Stimulated activated CD8-positive, alpha-beta memory T cell treated with anti-CD3 and anti-CD28 coated beads, Interleukin-7, amount 100 ng/mL, for 1 hour (primary cell): ENCODE data around the gene PTPRE.

Source experiments
- DNase-seq, 2 donors: peaks; one replicate each; pipeline ENCODE4 v3.0.0-alpha.2; 2020; ENCODE audit warnings: low read depth in 2 of 2

Gene PTPRE

DNA sequence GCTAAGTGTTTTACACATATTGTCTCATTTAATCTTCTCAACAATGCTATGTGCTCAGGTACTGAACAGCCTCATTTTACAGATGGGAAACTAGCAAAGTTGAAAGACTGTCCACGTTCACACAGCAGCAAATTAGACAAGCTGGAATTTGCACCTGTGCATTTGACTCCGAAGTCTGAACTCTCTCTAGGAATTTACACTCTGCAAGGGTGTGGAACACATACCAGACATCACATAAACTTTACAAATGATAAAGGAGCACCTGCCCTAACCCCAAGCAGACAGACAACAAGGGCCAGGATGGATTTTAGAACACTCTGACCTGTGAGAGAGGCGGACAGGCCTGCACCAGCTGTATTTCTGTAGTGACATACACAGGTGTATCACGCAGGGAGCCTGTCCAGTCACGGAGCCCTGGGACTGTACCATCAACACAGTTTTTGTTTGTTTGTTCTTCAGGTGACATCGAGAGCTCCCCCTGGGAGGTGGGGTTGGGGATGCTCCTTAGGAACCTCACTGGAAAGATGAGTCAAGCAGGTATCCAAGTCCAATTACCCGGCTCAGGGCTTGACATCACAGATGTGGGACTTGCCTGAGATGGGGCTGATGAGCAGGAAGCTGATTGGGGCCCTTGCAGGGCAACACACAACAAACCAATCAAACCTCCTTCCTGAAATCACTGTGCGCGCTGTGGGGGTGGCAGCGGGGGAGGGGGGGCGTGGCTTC is 188.3 kb downstream of the PTPRE start:
- no peak for DNase-seq

DNA sequence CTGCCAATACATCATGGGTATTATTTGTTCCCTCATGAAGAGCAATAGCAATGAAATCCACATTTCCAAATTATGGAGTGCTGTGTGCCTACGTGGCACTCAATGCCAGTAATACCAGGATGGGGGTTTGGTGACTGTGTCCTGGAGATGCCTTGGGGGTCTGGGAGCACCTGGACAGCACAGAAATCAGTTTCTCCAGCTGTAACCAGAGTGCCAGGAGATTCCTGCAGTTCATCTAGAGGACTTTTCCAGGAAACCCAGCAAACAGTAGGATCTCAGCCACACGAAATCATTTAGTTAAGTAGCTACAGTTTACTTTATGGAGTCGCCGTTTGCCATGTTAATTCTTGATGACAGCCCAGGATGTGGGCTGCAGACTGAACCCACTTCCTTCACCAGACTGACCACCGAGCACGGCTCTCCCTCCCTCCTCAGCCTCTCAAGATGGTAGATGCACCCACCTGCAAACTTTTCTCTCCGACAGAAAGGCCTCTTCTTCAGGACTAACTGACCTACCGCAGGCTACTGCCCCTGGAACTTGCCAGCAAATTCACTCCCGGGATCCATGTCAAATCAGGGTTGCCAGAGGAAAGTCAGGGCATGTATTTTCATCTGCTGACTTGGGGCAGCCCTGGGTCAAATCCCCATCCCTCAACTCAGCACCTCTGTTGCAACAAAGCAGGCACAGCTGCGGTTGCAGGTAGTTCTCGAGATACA is 189.0 kb downstream of the PTPRE start:
- DNase-seq = no peak

DNA sequence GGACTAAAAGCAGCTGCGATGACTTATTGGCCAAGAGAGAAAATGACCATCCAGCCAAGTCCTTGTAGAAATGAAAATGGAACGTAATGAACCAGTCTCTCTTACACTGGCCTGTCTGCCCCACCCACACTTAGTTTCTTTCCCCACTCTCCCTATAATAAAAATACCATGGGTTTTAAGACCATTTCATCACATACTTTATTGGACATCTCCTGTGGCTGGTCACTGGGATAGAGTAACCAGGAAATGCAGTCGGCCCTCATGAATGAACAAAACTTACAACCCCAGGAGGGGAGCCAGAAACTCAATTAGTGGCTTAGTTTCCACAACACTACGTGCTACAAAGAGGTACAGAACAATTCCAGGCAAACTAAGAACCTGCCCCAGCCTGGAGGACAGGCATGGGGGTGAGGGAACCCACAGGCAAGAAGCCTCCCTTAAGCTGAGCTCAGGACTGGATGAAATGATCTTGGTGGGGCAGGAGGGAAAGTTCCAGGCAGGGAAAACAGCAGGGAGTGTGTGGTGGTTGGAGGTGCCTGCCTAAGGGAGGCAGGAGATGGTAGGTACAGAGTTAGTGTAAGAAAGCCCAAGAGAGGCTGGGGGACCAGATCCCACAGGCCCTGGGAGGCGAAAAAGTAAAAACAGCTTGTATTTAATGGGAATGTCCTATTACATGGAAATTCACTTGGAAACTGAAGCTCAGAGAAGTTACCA is 189.7 kb downstream of the PTPRE start:
- DNase-seq = no peak

DNA sequence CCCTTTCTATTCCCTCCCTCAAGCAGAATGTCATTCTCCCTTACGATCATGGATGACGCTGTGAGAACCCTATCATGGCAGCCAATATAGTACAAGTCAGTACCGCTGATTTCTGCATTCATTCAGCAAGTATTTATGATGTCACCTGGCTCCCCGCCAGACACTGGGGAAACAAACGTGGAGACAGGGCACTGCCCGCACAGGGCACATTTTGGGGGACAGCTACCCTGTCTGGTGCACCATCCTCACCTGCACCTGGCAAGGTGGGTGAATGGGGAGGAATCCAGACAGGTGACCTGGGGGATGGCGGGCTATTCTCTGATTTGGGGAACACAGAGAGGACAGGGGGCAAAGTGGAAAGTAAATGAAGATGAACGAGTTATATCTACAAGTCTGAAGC is 190.9 kb downstream of the PTPRE start:
- DNase-seq = no peak

DNA sequence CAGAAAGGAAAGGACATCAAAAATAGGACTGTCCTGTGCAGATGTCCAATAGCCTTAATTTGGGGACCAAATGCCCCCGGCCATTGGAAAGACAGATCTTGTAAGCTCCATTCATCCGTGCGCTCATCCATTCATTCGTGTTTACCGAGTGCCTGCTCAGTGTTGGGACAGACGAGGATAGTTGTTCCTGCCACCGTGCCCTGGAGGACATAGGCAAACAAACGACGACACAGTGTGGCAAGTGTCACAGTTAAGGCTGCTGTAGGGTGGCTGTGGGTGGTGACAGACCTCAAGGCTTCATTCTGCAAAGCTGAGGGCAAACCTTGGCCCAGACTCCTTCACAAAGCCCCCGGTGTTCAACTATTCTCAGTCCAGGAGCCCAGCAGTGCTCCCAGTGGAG is 191.7 kb downstream of the PTPRE start:
- DNase-seq = no peak

DNA sequence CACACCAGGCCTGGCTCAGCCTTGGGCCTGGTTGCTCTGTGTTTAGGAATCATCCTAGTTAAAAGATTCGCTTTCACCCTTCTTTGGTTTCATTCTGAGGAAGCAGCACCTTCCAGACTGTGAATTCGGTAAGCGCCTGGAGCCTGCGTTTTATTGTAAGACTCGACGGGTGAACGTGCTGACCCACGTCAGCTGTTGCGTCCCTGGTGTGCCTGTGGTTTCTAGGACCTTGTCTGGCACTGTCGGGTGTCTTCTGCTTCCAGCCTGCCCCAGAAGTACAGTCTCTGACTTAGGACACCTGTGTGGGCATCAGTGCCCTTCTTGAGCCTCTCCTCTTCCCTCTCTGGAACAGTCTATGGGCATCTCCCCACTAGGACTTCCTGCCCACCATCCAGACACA is 193.0 kb downstream of the PTPRE start:
- no peak for DNase-seq

DNA sequence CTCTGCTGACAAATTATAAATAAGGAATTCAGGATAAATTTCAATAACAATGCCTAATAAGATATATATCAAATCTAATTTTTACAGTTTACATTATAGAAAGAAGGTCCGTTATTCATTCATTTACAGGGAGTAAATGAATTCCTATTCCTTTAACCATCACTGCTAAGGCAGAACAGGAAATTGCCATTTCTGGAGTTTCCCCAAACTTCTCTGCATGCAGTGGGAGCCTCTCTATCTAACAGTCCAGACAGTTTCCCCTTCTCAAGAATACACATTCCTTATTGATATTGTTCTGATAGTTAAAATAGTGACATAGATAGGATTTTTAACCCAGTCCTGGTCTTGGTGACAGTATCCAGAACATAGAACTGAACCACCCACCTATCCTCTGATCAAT is 195.0 kb downstream of the PTPRE start:
- no peak for DNase-seq

DNA sequence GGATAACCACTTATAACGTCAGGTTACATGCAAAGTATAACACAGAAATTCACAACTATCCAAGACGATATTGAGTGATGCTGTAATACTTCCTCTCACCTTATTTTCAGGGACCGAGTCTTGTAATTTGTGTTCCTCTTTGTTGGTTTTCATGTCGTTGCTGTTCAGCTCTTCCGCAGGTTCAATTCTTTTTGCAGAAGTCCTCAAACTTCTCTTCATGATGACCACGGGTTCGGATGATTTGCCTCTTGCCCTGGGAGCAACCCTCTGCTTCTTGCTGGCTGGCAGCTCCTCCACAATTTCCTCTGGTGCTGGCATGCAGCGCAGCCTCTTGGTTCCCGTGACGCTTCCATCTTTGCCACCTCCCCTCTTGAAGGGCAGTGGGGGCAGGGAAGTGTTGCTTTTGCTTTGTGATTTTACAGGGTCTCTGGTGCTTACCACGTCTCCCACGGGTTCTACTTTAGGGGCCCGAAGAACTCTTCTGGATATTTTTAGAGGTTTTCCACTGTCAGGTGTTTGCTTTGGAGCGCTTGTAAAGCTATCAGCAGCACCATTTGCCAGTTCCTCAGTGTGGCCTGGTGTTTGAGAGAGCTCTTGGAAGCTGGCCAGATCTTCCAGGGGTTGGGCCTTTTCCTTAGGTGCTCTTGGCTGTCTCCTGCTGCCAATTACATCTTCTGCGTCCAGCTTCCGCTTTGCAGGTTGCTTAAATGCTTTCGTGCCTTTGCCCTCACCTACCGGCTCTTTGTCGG is 195.8 kb downstream of the PTPRE start:
- DNase-seq = no peak

DNA sequence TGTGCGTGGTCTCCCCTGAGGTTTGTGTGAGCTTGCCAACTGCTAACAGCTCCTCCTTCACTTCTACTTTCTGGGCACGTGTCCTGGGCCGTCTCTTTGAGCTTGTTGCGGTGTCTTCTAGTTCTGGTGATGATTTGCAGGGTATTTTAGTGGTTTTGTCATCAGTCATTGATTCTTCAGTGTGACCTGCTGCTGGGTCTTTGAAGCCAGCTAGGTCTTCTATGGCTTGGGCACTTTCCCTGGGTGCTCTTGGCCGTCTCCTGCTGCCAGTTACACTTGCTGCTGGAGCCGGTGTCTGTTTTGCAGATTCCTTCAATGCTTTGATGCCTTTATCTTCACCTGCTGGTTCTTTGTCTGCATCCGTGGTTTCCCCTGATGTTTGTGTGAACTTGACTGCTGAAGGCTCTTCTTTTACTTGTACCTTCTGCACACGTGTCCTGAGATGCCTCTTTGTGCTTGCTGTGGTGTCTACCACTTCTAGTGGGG is 196.4 kb downstream of the PTPRE start:
- DNase-seq = no peak

DNA sequence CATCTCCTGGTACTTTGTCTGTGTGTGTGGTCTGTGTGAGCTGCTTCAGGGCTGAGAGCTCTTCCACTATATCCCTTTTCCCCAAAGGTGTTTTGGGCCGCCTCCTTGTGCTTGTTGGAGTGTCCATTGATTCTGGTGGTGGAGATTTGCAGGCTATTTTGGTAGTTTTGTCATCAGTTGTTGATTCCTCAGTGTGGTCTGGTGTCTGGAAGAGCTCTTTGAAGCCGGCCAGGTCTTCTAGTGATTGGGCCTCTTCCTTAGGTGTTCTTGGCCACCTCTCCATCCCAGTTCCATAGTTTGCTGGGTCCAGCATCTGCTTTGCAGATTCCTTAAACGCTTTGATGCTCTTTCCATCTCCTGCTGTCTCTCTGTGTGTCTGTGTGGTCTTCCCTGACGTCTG is 198.5 kb downstream of the PTPRE start:
- no peak for DNase-seq

DNA sequence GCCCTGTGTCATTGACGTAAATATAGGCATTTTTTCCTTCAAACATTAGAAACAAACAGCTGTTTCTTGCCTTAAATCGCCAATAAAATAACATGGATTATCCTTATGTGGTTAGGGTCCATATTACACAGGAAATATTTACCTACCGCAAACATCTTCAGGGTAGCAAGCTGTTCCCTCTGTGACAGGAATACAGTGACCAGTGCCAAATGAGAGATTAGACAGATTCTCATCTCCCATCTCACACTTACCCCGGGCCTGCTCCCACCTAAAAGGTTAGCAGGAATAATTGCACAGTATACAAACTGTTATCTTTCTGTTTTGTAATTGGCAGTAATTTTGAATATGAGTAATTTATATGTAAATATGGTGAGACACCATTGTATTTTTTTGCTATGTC is 202.8 kb downstream of the PTPRE start:
- DNase-seq = no peak

DNA sequence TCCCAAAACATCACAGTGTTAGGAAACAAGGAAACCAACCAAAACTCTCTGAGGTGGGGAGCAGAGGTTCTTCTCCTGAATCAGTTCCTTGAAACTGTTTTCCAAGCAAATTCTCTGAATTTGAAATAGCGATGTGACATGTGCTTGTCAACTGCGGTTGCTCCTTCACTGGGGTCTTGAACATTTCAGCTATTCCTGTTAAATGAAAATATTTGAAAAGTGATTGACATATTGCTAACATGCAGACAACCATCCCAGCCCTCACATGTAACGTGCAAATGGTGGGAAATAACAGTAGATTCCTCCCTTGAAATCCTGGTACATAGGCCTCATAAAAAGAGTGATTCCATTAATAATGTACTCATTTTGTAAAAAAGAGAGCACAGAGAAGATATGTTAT is 203.4 kb downstream of the PTPRE start:
- DNase-seq = no peak

DNA sequence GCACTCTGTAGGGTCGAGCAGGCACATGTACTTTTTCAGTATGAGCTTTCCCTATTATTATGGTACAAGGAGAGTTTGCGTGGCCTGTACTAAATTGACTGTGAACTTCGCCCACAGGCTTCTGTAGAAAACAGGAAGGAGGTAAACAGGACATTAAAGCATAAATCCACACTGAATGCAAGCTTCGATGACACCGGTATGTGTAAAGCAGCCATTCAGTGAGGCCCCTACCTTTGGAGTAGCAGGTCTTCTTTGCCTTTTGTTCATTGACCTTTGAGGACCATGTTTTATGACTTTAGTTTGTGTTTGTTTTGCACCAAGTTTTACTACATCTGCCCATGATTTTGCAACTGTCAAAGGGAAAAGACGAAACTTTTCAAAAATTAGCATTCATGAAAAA is 204.8 kb downstream of the PTPRE start:
- DNase-seq = no peak

DNA sequence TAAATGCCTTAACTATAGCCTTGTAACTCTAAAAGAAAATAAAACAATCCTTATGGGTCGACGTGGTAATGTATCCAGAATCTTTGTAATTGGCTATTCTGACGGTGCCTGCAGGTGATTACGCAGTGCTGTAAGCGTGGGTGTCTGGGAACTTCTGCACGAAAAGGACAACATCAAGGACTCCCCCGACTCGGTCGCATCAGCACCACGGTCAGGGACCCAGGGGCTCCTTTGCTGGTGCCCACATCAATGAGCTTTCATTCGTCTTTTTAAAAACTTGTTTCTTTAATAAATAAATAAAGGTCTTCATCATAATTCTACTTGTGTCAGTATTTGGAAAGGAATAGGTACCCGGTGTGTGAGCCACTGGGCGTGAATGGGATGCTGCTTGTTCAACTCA is 206.1 kb downstream of the PTPRE start:
- no peak for DNase-seq

DNA sequence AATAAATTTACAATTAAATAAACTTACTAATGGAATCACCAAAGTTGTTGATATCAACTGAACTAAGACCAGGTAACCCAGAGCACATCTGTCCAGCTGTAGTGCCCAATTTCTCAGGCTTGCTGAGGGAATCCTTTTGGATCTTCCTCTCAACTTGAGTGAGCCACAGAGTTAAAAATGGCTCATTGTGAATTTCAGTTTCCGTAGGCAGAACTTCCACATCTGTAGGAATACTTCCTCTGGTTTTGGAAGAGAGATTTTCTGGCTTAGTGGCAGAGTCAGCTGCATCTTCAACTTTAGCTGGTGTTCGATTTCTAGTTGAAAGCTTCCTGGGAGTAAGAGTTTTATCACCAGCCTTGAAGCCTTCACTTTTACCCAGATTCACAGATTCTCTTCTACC is 208.0 kb downstream of the PTPRE start:
- no peak for DNase-seq

DNA sequence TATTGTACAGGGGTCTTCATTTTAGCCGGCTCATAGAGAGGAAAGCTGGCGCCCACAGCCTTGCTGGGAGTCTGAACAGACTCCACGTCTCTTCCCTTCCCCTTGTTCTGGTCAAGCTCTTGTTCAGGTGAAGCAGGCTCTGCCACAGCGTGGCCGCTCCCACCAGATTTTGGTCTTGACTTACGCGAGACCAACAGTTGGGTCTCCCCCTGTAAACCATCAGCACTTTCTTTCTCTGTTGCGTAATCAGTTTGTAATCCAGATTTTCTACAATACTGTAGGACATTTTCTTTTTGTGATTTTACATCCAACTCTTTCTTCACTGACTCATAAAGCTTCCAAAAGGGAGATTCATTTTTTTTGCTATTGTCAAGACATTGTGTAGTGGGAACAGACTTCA is 208.5 kb downstream of the PTPRE start:
- no peak for DNase-seq

DNA sequence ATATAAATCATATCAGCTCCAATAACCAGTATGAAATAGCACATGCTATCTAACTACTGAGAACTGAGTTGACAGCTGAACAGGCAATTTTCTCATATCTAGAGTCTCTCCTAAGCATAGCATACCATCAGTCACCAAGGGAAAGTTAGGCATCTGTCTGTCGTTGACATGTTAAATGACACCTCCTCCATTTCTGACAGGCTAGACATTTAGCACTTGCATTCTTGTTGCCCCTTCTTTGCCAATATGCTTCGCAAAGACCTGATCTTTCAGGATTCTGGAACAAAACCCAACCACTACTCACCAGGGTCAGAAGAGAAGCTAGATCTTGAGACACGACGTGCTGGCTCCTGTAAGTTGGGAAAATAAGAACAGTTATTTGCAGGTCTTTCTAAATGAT is 209.3 kb downstream of the PTPRE start:
- no peak for DNase-seq

DNA sequence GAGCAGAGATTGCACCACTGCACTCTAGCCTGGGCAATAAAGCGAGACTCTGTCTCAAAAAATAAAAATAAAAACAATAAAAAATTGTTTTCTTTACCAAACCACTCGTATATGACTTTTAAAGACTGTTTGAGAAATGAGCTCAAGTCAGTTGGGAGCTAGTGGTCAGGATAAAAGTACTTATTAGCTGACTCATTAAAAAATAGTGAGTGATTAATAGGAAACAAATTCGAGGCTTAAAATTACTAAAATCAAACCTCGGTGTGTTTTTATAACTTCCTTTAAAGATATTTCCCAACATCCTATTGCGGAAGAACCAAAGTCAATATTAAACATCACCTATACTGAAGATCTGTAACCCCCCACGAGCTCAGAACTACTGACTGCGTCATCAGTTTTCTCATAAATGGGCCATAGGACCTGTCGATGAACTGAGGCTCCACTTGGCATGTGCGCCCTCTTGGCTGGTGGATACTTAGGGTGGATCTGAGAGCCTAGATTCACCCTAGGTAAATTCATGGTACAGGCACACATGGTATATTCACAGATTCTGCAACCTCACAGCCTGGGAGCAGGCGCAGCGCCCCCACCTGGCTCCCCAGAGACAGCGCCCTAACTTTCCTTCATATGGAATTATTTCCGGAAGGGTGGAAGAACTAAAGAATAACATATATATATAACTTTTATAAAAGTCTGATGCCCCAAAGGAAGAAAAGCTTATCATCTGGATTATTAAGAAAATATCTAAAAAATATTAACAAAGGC is 210.1 kb downstream of the PTPRE start:
- DNase-seq = no peak

DNA sequence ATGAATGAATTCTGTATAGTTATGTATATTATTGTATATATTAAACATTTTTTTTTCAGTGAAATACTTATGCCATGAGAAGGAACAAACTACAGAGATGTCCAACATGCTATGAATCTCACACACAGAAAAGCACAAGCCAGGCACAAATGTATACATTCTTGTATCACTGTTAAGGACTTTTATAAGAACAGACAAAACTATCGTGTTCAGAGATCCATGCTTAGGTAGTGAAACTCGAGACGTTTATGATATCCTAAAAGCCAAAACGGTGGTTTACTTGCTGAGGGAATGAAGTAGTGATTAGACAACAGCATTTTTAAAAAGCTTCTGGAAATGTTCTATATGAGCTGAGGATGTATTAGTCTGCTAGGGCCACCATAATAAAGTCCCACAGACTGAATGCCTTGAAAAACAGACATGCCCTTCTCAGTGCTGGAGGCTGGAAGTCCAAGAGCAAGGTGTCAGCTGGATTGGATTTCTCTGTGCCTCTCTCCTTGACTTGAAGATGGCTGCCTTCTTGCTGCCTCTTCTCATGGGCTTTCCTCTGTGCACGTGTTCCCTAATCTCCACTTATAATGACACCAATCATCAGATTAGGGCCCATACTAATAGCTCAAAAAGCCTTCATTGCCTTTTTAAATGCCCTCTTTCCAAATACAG is 215.0 kb downstream of the PTPRE start:
- DNase-seq = no peak

DNA sequence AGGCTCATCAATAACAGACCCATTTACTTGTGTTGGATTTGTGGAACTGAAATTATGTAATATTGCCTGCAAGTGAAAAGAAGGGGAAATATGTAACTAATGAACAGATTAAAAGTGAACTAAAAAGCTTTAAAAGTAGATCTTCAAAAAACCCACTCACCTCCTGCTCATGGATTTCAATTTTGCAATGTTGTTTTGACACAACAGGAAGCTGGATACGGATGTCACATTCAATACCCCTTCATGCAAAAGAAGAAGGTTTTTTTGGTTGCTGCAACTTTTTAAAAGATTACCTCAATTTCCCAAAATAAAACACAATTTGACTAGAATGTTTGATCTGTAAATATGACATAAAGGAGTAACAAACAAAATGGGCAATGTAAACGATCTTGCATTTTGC is 216.0 kb downstream of the PTPRE start:
- DNase-seq = no peak

DNA sequence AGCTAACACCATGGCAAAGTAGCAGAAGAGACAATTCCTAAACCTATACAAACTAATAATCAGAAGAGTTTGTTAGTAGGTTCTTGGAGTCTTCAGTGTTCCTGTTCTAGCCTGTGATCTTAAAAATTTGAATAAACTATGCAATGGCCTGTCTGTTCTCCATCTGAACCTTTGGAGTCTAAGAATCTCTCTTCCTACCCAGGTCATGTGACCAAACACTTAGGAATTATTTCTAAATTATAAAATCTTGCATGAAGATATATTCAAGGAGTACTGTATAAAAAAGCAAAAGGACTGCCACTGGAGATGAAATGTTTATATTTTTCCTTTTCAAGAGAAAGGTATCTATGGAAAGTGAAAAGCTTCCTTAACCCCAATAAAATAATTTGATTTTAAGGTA is 216.9 kb downstream of the PTPRE start:
- DNase-seq = no peak
